NCI-H2171 treated with DMSO at 0.1 percent for 48 hours (cell line): ENCODE results near the gene REC114.
A peak's percentile ranks its signal among the peaks of the same experiment; 100 is the strongest.
"Not testable (repeated sequence)": the region's sequence is repeated elsewhere in the genome, so short reads cannot be mapped to it uniquely, and the experiment has no call there.

Experiments used
- DNase-seq: peaks from one replicate; lab custom pipeline; 2025; lab: John Stamatoyannopoulos, UW

Gene REC114

DNA sequence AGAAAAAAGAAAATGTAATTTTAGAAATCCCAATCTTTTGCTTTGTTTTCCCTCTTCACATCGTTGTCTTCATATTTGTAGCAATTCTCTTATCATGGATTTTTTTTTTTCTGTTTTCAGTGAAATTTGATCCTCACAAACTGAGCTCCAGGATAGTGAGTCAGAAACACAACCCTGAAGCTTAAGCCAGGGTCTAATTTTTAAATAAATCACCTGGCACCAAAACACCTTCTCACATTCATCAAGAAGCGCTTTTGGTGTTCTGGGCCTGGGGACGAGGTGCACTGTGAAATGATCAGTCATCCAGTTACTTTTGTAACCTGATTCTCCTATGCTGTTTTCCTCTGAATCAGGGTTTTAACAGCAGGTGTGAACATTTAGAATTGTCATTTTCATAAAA lies 87.7 kb downstream of the REC114 start:
- DNase-seq, result peak; percentile 61

DNA sequence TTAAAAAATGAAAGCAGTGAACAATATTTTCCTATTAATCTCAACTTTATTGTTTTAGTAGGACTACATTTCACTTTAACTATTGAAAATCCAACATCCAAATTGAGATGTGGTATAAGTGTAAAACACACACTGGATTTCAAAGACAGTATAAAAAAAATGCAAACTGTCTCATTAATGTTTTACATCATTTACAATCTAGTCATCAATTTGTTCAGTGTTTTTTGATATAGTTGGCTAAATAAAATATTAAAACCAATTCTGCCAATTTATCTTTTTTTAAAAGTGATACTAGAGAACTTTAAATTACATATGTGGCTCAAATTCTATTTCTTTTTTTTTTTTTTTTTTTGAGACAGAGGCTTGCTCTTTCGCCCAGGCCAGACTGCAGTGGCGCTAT lies 95.2 kb downstream of the REC114 start:
- no peak for DNase-seq

GRCh38 chr15:73538563-73539211 lies 95.7 kb downstream of the REC114 start:
- no peak for DNase-seq

- DNase-seq, result no peak
Observed at GRCh38 chr15:73539212-73540128, 96.5 kb downstream of the REC114 start.

DNA sequence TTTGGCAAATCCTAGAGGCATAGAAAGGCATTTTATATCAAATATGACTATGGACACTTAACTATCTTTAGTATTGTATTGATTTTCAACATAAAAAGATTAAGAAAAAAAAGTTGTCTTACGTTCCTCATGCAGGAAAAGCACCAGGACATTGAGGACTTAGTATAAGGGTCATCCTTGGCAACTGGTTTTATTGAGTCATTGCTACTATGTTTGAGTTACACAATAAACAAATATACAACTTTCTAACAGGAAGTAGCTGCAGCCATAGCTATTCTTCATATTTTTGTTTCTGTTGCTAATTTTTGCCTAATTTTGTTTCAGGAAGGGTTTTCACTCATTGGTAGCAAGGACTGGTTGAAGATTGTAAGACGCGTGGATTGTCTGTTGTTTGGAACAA lies 97.2 kb downstream of the REC114 start:
- no peak for DNase-seq

DNA sequence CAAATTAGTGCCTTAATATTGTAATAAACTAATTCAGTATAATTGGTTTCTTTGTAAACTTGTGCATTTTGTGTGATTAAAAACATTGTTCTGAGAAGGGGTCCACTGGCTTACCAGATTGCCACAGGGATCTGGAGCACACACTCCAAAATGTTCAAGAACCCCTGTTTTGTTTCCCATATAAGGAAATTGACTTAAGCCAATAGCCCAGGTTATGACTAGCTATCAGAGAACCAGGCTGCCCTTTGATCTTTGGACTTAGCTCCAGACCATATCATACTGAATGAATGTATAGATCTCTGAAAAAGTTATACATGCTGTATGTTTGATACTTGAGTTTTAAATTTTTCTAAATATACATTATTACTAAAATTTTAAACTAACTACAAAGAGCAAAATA lies 98.5 kb downstream of the REC114 start:
- no peak for DNase-seq

DNA sequence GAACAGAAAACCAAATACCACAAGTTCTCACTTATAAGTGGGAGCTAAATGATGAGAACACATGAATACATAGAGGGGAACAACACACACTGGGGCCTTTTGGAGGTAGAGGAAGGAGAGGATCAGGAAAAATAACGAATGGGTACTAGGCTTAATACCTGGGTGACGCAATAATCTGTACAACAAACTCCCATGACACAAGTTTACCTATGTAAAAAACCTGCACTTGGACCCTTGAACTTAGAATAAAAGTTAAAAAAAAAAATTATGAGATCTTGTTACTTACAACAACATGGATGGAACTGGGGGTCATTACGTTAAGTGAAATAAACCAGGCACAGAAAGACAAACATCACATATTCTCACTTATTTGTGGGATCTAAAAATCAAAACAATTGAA lies 106.0 kb downstream of the REC114 start:
- DNase-seq, result not testable (repeated sequence)

DNA sequence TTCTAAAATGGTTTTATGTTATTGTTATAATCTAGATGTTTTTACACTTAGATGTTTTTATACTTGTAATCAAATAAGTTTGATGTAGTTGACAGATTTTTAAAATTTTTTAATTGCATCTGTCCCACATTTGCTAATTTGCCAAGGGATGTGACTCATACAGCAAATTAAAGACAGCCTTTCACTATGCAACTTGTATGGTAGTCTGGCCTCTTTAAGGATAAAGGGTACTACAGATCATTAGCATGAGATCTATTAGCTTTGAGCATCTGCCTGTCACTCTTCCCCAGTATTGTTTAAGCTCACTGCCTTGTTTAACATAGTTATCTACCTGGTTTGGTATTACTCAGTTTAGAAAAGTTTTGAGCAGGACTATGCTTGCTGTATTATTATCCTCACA lies 107.2 kb downstream of the REC114 start:
- no peak for DNase-seq

DNA sequence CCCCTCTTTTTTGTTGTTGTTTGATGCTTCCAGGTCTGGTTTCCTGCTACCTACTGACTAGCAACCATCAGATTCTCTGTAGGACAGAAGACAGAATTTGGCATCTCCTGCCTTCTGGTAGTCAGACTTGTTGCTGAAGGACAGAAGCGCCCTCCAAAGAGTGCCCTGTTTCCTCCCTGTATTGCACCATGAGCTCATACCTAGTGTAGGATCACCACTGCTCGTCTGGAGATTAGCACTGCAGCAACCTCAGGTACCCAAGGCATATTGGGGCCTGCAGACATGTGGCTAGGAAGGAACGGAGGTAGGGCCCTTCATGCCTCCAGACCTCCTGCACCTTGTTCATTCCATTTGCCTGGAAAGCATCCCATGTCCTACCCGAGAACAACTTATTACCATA lies 112.1 kb downstream of the REC114 start:
- no peak for DNase-seq

DNA sequence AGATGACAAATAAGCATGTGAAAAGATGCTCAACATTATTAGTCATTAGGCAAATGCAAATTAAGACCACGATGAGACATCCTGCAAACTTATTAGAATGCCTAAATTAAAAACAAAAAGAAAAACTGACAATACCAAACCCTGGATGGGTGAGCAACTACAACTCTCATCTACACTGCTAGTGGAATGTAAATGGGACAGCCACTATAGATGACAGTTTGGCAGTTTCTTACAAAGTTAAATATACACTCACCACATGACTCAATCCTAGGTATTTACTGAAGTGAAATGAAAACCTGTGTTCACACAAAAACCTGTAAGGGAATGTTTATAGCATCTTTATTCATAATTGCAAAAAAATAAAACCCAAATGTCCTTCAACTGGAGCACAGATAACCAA lies 115.6 kb downstream of the REC114 start:
- no peak for DNase-seq

DNA sequence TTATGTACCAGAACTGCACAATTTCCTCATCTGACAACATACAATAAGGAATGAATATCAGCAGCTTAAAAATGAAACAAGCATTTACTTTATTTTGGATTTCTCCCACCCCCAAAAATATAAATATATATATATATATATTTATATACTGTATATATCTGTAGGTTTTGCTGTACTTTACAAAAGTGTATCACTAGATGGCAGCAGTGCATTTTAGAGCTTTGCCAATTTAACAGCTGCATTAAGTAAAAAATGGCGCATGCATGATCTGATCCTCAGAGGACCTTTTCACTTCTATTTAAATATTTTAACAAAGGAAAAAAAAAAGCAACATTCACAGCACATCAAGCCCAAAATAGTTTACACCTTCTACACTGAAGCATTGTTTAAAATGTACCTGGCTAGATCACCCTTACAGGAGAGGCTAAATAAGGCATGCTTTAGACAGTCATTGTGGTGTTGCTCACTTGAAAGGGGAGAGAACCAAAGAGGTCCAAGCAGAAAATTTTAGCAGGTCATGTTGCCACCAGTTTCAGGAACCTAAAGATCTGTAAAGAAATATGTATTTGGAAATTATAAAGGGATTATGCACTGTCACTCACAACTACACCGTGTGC lies 117.6 kb downstream of the REC114 start:
- peak; percentile 76 for DNase-seq

GRCh38 chr15:73564255-73564654 lies 121.3 kb downstream of the REC114 start:
- DNase-seq, result peak; percentile 23

DNA sequence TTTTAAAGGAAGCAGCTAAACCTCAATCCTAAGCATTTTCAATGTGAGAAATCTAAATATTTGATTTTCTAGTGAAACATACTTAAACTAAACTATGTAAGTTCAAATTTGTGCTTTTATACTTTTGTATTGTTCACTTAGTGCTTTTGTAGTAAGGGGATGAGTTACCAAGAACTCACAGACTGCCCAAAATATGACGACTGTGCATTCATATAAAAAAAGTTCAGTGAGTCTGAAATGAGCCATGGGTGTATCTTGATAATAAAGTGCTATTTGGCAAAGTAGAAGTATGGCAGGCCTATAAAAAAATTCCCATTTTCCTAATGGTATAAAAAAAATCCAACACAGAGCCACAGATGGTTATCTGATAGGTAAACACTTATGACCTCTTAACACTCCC lies 124.1 kb downstream of the REC114 start:
- no peak for DNase-seq

DNA sequence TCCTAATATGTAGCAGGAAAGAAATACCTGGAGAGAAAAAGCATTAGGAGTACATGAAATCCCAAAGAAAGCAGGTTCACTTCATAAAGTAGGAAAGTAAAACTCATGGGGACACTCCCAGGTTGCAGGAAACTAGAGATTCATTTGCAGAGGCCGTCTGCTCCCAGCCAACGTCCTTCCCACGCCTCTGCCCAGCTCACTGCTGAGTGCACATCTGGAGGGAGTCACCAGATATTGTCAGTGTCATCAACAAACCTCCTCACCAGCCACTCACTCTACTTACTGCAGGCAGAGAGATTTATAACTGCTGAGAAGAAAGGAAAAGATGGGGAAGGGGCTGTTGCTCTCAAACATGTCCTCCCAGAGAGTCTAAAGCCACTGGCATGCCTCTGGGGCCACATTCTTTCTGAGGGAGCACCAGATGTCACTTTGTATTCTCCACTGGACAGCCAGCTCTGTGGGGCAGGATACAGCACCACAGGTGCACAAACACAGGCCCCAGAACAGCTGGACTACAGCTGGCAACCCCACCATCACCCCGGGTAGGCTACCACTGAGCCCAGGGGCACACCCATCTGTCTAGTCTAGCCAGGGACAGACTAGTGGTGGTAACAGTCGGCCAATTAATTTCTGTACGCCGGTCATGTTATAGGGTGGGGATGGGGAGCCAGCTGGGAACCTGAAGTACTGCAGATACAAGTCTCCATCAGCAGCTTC lies 125.8 kb downstream of the REC114 start:
- DNase-seq, result no peak

- no peak for DNase-seq
Observed at GRCh38 chr15:73569361-73569760, 126.4 kb downstream of the REC114 start.

DNA sequence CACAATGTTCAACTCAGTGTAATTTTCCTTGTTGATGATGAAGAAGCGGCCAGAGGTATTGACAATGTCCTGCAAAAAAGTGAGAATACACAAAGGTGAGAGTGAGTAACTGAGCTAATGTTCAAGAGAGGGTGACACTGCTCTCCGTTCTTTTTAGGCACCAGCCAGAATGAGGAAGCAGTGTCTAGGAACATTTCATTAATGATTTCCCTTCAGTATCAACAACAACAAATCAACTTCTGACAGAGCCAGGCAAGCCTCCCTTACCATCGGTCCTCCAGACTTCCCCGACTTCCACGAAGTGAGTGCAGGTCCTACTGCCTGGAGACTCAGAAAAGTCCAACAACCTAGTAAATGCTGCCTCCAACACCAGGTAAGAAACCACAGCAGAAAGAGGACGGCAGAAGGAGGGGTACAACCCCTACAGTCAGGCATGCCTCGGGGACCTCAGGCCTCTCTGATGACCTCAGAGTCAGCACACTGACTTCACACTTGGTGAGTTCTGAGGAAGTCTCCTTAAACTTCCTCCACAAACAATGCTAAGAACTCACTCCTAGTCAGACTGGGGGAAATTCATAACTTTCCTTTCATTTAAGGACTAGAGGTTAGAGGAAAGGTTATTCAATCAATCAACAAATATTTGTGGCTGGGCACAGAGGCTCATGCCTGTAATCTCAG lies 127.5 kb downstream of the REC114 start:
- no peak for DNase-seq

GRCh38 chr15:73571346-73571745 lies 128.4 kb downstream of the REC114 start:
- DNase-seq, result no peak

GRCh38 chr15:73572296-73572695 lies 129.3 kb downstream of the REC114 start:
- no peak for DNase-seq

DNA sequence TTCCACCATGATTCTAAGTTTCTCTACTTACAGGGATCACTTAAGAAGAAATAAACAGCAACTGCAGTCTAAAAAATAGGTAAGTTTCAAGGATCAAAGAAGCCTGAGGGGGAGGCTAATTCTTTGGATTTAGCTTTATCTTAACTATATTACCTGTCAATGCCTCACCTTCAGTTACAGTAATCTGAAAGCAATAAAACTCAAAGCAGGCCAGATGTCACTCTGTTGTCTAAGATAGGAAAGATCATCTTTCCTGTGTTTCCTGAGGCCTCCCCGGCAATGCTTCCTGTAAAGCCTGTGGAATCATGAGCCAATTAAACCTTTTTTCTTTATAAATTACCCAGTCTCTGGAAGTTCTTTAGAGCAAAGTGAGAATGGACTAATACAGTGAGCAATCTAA lies 130.1 kb downstream of the REC114 start:
- peak; percentile 29 for DNase-seq

DNA sequence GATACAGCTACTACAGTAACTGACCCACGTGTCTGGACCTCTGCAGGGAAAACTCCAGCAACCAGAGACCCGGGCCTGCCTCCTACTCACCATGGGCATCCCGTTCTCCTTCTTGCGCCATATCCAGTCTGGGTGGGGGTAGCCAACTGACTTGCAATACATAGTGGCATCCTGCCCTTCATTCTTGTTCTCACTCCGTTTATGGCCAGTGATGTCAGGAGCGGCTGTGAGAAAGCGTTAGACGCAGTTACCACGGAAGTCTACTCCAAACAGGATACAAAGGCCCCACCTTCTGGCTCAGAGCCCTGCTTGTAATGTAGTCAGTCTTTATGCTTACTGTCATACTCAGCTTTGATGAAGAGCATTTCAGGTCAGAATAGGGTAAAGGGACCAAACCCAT lies 130.6 kb downstream of the REC114 start:
- DNase-seq, result no peak

DNA sequence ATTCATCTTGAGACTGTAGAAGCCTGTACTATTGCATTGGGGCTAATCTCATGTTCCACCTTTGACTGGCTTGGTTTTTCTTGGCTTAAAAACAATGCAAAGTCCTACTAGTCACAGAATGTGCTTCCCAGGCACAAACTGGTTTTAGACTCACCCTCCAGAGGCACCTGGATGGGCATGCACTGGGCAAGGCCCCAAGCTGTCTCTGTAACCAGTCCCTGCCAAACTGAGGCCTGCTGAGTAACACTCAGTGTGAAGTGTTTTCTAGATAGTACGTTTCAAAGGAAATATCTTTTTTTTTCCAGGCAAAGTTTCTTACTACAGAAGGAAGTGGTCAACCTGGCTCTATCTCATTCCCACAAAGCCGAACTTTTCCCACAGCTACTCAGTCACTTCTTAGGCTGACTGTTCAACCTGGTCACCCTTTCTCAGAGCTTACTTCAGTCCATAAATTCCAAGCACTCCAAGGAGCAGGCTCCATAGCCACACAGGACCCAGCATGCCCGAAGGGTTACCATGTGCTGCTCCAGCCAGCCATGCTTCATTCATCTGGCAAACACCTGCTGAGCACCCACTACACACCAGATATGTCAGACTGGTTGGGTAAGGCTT lies 132.8 kb downstream of the REC114 start:
- DNase-seq, result peak; percentile 25
